HL-60/S4 treated with phorbol 12-myristate 13-acetate at 8.2 ng/mL for 4 days and 3 days (cell line): ENCODE measurements around the gene TFCP2L1.

Experiments used
- in situ Hi-C: fragments of 300-500 bp; cut with MboI; formaldehyde crosslinking; loops from 2 replicates; pipeline ENCODE4 v1.15.0; 2022; ENCODE audit warnings: low sequenced_read_pairs

TFCP2L1 gene

GRCh38 chr2:121243821-121244460 is 41.1 kb downstream of the TFCP2L1 start:
- in situ Hi-C loops: no loop called here

- in situ Hi-C loops: no loop called here
Measured at GRCh38 chr2:121242976-121243375, 42.0 kb downstream of the TFCP2L1 start.

GRCh38 chr2:121242175-121242875 is 42.7 kb downstream of the TFCP2L1 start:
- in situ Hi-C loops: no loop called here

GRCh38 chr2:121241466-121241865 is 43.5 kb downstream of the TFCP2L1 start:
- in situ Hi-C loops: no loop called here

- in situ Hi-C loops: no loop called here
Measured at GRCh38 chr2:121240436-121240835, 44.6 kb downstream of the TFCP2L1 start.

- in situ Hi-C loops: no loop called here
Measured at GRCh38 chr2:121239969-121240368, 45.0 kb downstream of the TFCP2L1 start.

GRCh38 chr2:121239471-121239870 is 45.5 kb downstream of the TFCP2L1 start:
- in situ Hi-C loops: no loop called here

GRCh38 chr2:121238828-121239227 is 46.2 kb downstream of the TFCP2L1 start:
- in situ Hi-C loops: no loop called here

- in situ Hi-C loops: no loop called here
Measured at GRCh38 chr2:121237980-121238665, 46.9 kb downstream of the TFCP2L1 start.

GRCh38 chr2:121237336-121237979 is 47.5 kb downstream of the TFCP2L1 start:
- in situ Hi-C loops: no loop called here

GRCh38 chr2:121236650-121237180 is 48.3 kb downstream of the TFCP2L1 start:
- in situ Hi-C loops: no loop called here

GRCh38 chr2:121236101-121236640 is 48.8 kb downstream of the TFCP2L1 start:
- in situ Hi-C loops: no loop called here

GRCh38 chr2:121235542-121235941 is 49.5 kb downstream of the TFCP2L1 start:
- in situ Hi-C loops: no loop called here

- in situ Hi-C loops: no loop called here
Measured at GRCh38 chr2:121234791-121235190, 50.2 kb downstream of the TFCP2L1 start.

- in situ Hi-C loops: no loop called here
Measured at GRCh38 chr2:121234144-121234543, 50.9 kb downstream of the TFCP2L1 start.

- in situ Hi-C loops: no loop called here
Measured at GRCh38 chr2:121233486-121234110, 51.4 kb downstream of the TFCP2L1 start.

GRCh38 chr2:121232626-121233265 is 52.3 kb downstream of the TFCP2L1 start:
- in situ Hi-C loops: no loop called here

GRCh38 chr2:121231385-121232000 is 53.5 kb downstream of the TFCP2L1 start:
- in situ Hi-C loops: no loop called here

GRCh38 chr2:121228521-121228920 is 56.5 kb downstream of the TFCP2L1 start:
- in situ Hi-C loops: no loop called here
